ENCODE results near the gene SPRN. TPM values are rescaled to one million over a fixed set of nuclear protein-coding genes. Genes with fewer than 3 reads are reported as not detected.

The SPRN gene
- polyA plus RNA-seq, 1 experiment = 1.1 TPM

DNA sequence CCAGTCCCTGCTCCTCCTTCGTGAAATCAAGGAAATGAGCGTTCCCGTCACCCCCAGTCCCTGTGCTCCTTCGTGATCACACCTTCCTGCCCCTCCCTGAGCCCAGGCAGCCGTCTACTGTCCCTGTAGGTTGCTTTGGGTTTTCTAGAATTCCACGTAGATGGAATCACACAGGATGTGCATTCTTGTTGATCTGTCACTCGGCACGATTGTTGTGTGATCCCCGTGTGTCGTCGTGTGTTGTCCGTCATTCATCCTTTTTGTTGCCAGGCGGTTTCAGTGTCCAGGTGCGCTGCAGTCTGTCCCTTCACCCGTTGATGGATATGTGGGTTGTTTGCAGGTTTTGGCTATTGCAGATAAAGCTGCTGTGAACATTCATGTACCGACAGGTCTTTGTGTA lies 21.1 kb downstream of the SPRN start:
- TF ChIP-seq CTCF (IDR thresholded peaks at IDR 0.05; ENCODE audit: low read depth, low read length) = no peak
- Histone ChIP-seq H3K27me3 (ENCODE audit: control insufficient read depth, insufficient read depth, low read length) (no peaks in the 10 kb centered on the region), H3K27ac (ENCODE audit: low read depth, low read length) (no peak overlapping the region), H3K4me3 (ENCODE audit: low read depth, low read length) (no peak overlapping the region), H3K9me3 (ENCODE audit: control insufficient read depth, insufficient read depth, low read length) (no peaks in the 10 kb centered on the region; the same call in 1 of the 2 replicates)
- ChIA-PET POLR2A (no interaction called here), CTCF (no interaction called here)
- DNase-seq (ENCODE audit: low read depth, low spot score) = no peak

DNA sequence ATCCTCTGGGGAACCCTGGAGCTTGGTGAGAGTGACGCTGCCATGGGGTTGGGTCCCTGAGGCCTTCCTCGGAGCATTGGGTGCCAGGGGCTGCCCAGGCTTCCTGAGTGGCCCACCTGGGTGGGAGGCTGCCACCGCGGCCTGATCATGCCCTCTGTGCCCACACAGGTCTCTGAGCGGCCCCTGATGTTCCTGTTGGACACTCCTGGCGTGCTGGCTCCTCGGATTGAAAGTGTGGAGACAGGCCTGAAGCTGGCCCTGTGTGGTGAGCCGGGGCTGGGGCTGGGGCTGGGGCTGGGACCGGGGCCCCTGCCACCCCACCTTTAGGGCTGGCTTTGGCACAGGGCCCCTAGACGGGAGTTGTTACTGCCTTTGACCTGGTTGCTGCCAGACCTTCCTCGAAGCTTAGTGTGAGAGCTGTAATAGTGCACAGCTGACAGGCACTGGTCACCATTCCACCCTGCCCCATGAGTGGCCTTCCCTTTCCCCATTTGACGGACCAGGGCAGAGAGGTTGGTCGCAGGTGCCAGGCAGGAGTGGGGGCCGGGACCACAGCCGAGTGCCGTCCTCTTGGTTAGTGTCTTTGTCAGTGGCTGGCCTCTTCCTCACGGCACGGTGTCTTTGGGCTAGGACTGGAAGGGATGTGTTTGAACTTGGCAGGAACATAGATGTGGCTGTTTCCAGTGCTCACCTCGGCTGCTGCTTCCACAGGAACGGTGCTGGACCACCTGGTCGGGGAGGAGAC lies 22.3 kb downstream of the SPRN start:
- TF ChIP-seq CTCF (IDR thresholded peaks at IDR 0.05; ENCODE audit: low read depth, low read length) = no peak
- CTCF ChIA-PET = no interaction called here
- DNase-seq (ENCODE audit: low read depth, low spot score) = no peak
- POLR2A ChIA-PET = interaction anchor here (0.6 kb wide), 2 partner anchors 19 to 57 kb away, joined by 3 to 4 read pairs; no protein-coding TSS in a partner anchor
- H3K27ac ChIP-seq (ENCODE audit: low read depth, low read length) = no peak overlapping the region
- no peaks in the 10 kb centered on the region for H3K27me3 ChIP-seq (ENCODE audit: control insufficient read depth, insufficient read depth, low read length)
- H3K4me3 ChIP-seq (ENCODE audit: low read depth, low read length) = no peak overlapping the region
- H3K9me3 ChIP-seq (ENCODE audit: control insufficient read depth, insufficient read depth, low read length) = no peaks in the 10 kb centered on the region; the same call in 1 of the 2 replicates

DNA sequence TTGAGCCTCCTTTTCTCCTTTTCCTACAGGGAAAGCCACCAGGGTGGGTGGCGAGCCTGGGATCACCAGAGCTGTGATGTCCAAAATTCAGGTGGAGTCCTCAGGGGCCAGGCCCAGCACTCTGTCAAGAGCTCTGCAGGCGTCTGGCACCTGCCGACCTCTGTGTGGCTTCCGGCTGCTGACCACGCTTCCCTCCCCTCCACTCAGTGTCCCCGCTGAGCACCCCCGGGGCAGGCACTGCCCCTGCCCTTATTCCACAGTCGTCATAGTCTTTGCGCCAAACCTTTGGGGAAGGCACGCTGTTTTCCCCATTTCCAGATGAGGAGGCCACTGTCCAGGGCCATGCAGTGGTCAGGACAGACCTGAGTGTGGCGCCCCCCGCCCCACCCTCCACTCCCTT lies 22.9 kb downstream of the SPRN start:
- TF ChIP-seq CTCF (IDR thresholded peaks at IDR 0.05; ENCODE audit: low read depth, low read length) = no peak
- CTCF ChIA-PET = interaction anchor here (1.2 kb wide), 1 partner anchor 72 kb away, joined by 3 read pairs; no protein-coding TSS in a partner anchor
- H3K27ac ChIP-seq (ENCODE audit: low read depth, low read length) = no peak overlapping the region
- no peaks in the 10 kb centered on the region; the same call in 1 of the 2 replicates for H3K9me3 ChIP-seq (ENCODE audit: control insufficient read depth, insufficient read depth, low read length)
- POLR2A ChIA-PET = interaction anchor here (0.6 kb wide), 1 partner anchor 58 kb away, joined by 4 read pairs; no protein-coding TSS in a partner anchor
- no peak overlapping the region for H3K4me3 ChIP-seq (ENCODE audit: low read depth, low read length)
- DNase-seq (ENCODE audit: low read depth, low spot score) = no peak
- no peaks in the 10 kb centered on the region for H3K27me3 ChIP-seq (ENCODE audit: control insufficient read depth, insufficient read depth, low read length)

GRCh38 chr10:133400624-133401424 lies 23.6 kb downstream of the SPRN start:
- ChIA-PET CTCF (interaction anchor here (1.2 kb wide), 1 partner anchor 71 kb away, joined by 3 read pairs; no protein-coding TSS in a partner anchor), POLR2A (no interaction called here)

More at GRCh38 chr10:133400624-133401424, 23.6 kb downstream of the SPRN start:
- H3K27ac ChIP-seq (ENCODE audit: low read depth, low read length) = no peak overlapping the region
- H3K9me3 ChIP-seq (ENCODE audit: control insufficient read depth, insufficient read depth, low read length) = no peaks in the 10 kb centered on the region; the same call in 1 of the 2 replicates
- no peak for DNase-seq (ENCODE audit: low read depth, low spot score)
- H3K27me3 ChIP-seq (ENCODE audit: control insufficient read depth, insufficient read depth, low read length) = no peaks in the 10 kb centered on the region
- no peak for TF ChIP-seq CTCF (IDR thresholded peaks at IDR 0.05; ENCODE audit: low read depth, low read length)
- H3K4me3 ChIP-seq (ENCODE audit: low read depth, low read length) = no peak overlapping the region
